GM23338 (cell line): ENCODE data around the gene BLOC1S6. TPM values are rescaled to one million over a fixed set of nuclear protein-coding genes. Genes with fewer than 3 reads are reported as not detected.

Experiments
- ATAC-seq: fragments of 200-7000 bp; cut with Tn5 transposase; 3 replicates; pipeline ENCODE4 v1.9.1; 2020
- DNase-seq: peaks from one replicate; pipeline ENCODE4 v3.0.0-alpha.2; 2015; ENCODE audit warnings: low spot score
- H2AFZ ChIP-seq: fragments of 200-600 bp; sonication (generic); 2 replicates; pipeline ENCODE4 v1.8.0; 2016; ENCODE audit warnings: antibody characterized with exemption, mild to moderate bottlenecking, moderate library complexity
- H3F3A ChIP-seq: fragments of 200-600 bp; sonication (generic); replicated peaks from 2 replicates; pipeline ENCODE4 v1.8.0; 2017; ENCODE audit warnings: antibody characterized with exemption, mixed run types, low read depth
- H3K27ac ChIP-seq: fragments of 200-600 bp; sonication (generic); 2 replicates; pipeline ENCODE4 v1.6.1; 2016; ENCODE audit warnings: low read depth
- H3K27me3 ChIP-seq: fragments of 200-600 bp; sonication (generic); 2 replicates; pipeline ENCODE4 v1.8.0; 2016; ENCODE audit warnings: mild to moderate bottlenecking, mixed run types, moderate library complexity; ENCODE audit not compliant: insufficient read depth
- H3K36me3 ChIP-seq: fragments of 200-600 bp; sonication (generic); 2 replicates; pipeline ENCODE4 v1.8.0; 2016; ENCODE audit warnings: mild to moderate bottlenecking; ENCODE audit not compliant: insufficient read depth
- H3K4me1 ChIP-seq: fragments of 200-600 bp; sonication (generic); 2 replicates; pipeline ENCODE4 v1.8.0; 2016; ENCODE audit warnings: mild to moderate bottlenecking, moderate library complexity; ENCODE audit not compliant: insufficient read depth
- H3K4me2 ChIP-seq: fragments of 200-600 bp; sonication (generic); 2 replicates; pipeline ENCODE4 v1.7.1; 2017; ENCODE audit warnings: mixed run types
- H3K4me3 ChIP-seq: fragments of 200-600 bp; sonication (generic); 2 replicates; pipeline ENCODE4 v1.6.1; 2016; ENCODE audit warnings: mixed run types
- H3K79me2 ChIP-seq: fragments of 200-600 bp; sonication (generic); replicated peaks from 2 replicates; pipeline ENCODE4 v1.8.0; 2017; ENCODE audit warnings: mild to moderate bottlenecking; ENCODE audit not compliant: insufficient read depth
- H3K9me2 ChIP-seq: fragments of 200-600 bp; sonication (generic); 2 replicates; pipeline ENCODE4 v1.8.0; 2017; ENCODE audit not compliant: insufficient read depth
- H4K20me1 ChIP-seq: fragments of 200-600 bp; sonication (generic); replicated peaks from 2 replicates; pipeline ENCODE4 v1.8.0; 2017; ENCODE audit warnings: mild to moderate bottlenecking; ENCODE audit not compliant: insufficient read depth
- H3K27ac Mint-ChIP-seq: 2 replicates; pipeline ENCODE4 v1.8.0; 2020; ENCODE audit warnings: inconsistent platforms, mild to moderate bottlenecking, moderate library complexity, mixed read lengths
- H3K27me3 Mint-ChIP-seq: 3 replicates; pipeline ENCODE4 v1.8.0; 2022; ENCODE audit warnings: low read depth, mild to moderate bottlenecking, moderate library complexity, mixed read lengths, inconsistent platforms; ENCODE audit not compliant: insufficient read depth, poor library complexity
- H3K36me3 Mint-ChIP-seq: 3 replicates; pipeline ENCODE4 v1.8.0; 2021; ENCODE audit warnings: low read depth, mild to moderate bottlenecking, inconsistent platforms, moderate library complexity, mixed read lengths
- H3K4me1 Mint-ChIP-seq: 3 replicates; pipeline ENCODE4 v1.8.0; 2020; ENCODE audit warnings: mild to moderate bottlenecking, inconsistent platforms, mixed read lengths
- H3K4me3 Mint-ChIP-seq: 3 replicates; pipeline ENCODE4 v1.8.0; 2021; ENCODE audit warnings: moderate library complexity, mild to moderate bottlenecking, inconsistent platforms, mixed read lengths
- H3K9me3 Mint-ChIP-seq: 3 replicates; pipeline ENCODE4 v1.8.0; 2020; ENCODE audit warnings: moderate library complexity, mild to moderate bottlenecking, inconsistent platforms, mixed read lengths
- CREB1 ChIP-seq: fragments of 250-450 bp; sonication (Bioruptor Pico); IDR thresholded peaks from 2 replicates; pipeline ENCODE4 v1.5.0; 2020; ENCODE audit warnings: low read depth, mild to moderate bottlenecking, moderate library complexity
- ETS1 ChIP-seq: IDR thresholded peaks from 2 replicates; pipeline ENCODE4 v1.6.1; 2016; ENCODE audit warnings: antibody characterized with exemption
- EZH2 ChIP-seq: fragments of 200-600 bp; sonication (generic); IDR thresholded peaks from one replicate; pipeline ENCODE4 v1.8.0; 2017; ENCODE audit warnings: antibody characterized with exemption, mild to moderate bottlenecking, low read depth; ENCODE audit not compliant: unreplicated experiment
- EZH2phosphoT487 ChIP-seq: fragments of 200-600 bp; sonication (generic); IDR thresholded peaks from one replicate; pipeline ENCODE4 v1.8.1; 2018; ENCODE audit warnings: antibody characterized with exemption; ENCODE audit not compliant: unreplicated experiment
- JUNB ChIP-seq: IDR thresholded peaks from one replicate; pipeline ENCODE4 v1.6.1; 2016; ENCODE audit warnings: antibody characterized with exemption; ENCODE audit not compliant: unreplicated experiment
- POLR2AphosphoS5 ChIP-seq: IDR thresholded peaks from 2 replicates; pipeline ENCODE4 v1.6.1; 2016; ENCODE audit warnings: antibody characterized with exemption, low read depth
- STAT1 ChIP-seq: IDR thresholded peaks from one replicate; pipeline ENCODE4 v1.6.1; 2016; ENCODE audit warnings: antibody characterized with exemption; ENCODE audit not compliant: unreplicated experiment
- ZNF114 ChIP-seq: fragments of 250-450 bp; sonication (Bioruptor Pico); IDR thresholded peaks from 2 replicates; pipeline ENCODE4 v1.5.0; 2020; ENCODE audit warnings: mild to moderate bottlenecking, moderate library complexity
- polyA plus RNA-seq: library from polyadenylated mRNA; unstranded; fragments of >200 nt; fragmentation: Nextera tagmentation; extraction: Ambion mirVana; gene quantifications from 2 replicates; pipeline ENCODE4 v1.2.1, GENCODE V29; 2016
- total RNA-seq: library from RNA; depleted of rRNA; stranded (reverse); fragments of >200 nt; shearing (Covaris generic); gene quantifications from 2 replicates; pipeline ENCODE4 v1.2.3, GENCODE V29; 2014
- TF ChIP-seq, protein P1 (sequence below): IDR thresholded peaks from one replicate; pipeline ENCODE4 v1.6.1; 2018; ENCODE audit warnings: antibody characterized with exemption; ENCODE audit not compliant: unreplicated experiment
- TF ChIP-seq, protein P2 (sequence below): fragments of 250-450 bp; sonication (Bioruptor Pico); IDR thresholded peaks from 2 replicates; pipeline ENCODE4 v1.5.0; 2020; ENCODE audit warnings: mild to moderate bottlenecking, moderate library complexity

BLOC1S6 gene
- total and polyA plus RNA-seq, 2 experiments from 2014 or later: 20.9 to 28.4 TPM

- TF ChIP-seq, protein P1, sequence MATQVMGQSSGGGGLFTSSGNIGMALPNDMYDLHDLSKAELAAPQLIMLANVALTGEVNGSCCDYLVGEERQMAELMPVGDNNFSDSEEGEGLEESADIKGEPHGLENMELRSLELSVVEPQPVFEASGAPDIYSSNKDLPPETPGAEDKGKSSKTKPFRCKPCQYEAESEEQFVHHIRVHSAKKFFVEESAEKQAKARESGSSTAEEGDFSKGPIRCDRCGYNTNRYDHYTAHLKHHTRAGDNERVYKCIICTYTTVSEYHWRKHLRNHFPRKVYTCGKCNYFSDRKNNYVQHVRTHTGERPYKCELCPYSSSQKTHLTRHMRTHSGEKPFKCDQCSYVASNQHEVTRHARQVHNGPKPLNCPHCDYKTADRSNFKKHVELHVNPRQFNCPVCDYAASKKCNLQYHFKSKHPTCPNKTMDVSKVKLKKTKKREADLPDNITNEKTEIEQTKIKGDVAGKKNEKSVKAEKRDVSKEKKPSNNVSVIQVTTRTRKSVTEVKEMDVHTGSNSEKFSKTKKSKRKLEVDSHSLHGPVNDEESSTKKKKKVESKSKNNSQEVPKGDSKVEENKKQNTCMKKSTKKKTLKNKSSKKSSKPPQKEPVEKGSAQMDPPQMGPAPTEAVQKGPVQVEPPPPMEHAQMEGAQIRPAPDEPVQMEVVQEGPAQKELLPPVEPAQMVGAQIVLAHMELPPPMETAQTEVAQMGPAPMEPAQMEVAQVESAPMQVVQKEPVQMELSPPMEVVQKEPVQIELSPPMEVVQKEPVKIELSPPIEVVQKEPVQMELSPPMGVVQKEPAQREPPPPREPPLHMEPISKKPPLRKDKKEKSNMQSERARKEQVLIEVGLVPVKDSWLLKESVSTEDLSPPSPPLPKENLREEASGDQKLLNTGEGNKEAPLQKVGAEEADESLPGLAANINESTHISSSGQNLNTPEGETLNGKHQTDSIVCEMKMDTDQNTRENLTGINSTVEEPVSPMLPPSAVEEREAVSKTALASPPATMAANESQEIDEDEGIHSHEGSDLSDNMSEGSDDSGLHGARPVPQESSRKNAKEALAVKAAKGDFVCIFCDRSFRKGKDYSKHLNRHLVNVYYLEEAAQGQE: no peak
These were observed 35.5 kb upstream of the BLOC1S6 start (continued) for GRCh38 chr15:45551676-45552075.

DNA sequence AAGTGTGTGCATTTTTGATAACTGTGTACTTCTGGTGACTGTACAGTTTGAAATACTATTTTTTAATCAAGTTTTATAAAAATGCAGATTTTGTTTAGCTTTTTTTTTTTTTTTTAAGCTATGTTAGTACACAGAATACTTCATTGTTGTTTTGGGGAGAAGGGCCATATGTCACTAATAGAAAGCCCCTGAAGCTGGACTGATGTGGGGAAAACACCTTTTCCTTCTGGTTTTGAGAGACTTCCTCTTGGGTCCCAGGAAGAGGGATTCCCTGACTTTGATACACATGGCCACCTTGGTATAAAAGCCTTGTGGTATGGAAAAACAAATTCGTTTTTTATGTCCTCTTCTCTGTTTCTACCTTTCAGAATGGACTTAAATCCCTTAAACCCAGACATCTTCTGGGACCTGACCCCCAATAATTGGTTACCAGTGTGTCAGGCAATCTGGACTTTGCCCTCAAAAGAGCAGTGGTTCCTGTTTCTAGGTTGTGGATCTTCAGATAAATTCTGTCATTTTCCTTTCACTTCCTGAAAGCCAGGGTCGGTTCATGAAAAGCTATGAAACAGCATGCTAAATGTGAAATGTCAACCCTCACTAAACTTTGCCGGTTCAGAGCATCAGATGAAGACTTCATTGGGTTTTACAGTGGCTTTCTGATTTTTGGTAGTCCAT is 31.1 kb upstream of the BLOC1S6 start:
- DNase-seq: no peak
- H3F3A ChIP-seq: no peaks in the 10 kb centered on the region
- H3K27me3 ChIP-seq: peaks cover 5% of the 10 kb centered on the region; the same call in 1 of the 2 replicates
- H3K36me3 ChIP-seq: no peaks in the 10 kb centered on the region
- no peak overlapping the region for H3K4me2 ChIP-seq
- H3K4me1 Mint-ChIP-seq: no peaks in the 10 kb centered on the region
- no peaks in the 10 kb centered on the region for H3K4me1 ChIP-seq
- no peaks in the 10 kb centered on the region for H3K36me3 Mint-ChIP-seq
- no peaks in the 10 kb centered on the region for H4K20me1 ChIP-seq
- H3K79me2 ChIP-seq: no peaks in the 10 kb centered on the region
- no peak overlapping the region for H3K27ac Mint-ChIP-seq
- H3K4me3 ChIP-seq: no peak overlapping the region
- no peak overlapping the region for H3K27ac ChIP-seq
- H3K9me2 ChIP-seq: no peaks in the 10 kb centered on the region
- no peak overlapping the region for H2AFZ ChIP-seq
- H3K9me3 Mint-ChIP-seq: peaks cover 13% of the 10 kb centered on the region
- peaks cover 1% of the 10 kb centered on the region for H3K27me3 Mint-ChIP-seq
- H3K4me3 Mint-ChIP-seq: no peak overlapping the region
- ATAC-seq: no peak
- TF ChIP-seq EZH2 (no peak), JUNB (no peak), ETS1 (no peak), ZNF114 (no peak), CREB1 (CRISPR knock-in tag) (no peak), EZH2phosphoT487 (no peak), POLR2AphosphoS5 (no peak), STAT1 (no peak)
- TF ChIP-seq, protein P2, sequence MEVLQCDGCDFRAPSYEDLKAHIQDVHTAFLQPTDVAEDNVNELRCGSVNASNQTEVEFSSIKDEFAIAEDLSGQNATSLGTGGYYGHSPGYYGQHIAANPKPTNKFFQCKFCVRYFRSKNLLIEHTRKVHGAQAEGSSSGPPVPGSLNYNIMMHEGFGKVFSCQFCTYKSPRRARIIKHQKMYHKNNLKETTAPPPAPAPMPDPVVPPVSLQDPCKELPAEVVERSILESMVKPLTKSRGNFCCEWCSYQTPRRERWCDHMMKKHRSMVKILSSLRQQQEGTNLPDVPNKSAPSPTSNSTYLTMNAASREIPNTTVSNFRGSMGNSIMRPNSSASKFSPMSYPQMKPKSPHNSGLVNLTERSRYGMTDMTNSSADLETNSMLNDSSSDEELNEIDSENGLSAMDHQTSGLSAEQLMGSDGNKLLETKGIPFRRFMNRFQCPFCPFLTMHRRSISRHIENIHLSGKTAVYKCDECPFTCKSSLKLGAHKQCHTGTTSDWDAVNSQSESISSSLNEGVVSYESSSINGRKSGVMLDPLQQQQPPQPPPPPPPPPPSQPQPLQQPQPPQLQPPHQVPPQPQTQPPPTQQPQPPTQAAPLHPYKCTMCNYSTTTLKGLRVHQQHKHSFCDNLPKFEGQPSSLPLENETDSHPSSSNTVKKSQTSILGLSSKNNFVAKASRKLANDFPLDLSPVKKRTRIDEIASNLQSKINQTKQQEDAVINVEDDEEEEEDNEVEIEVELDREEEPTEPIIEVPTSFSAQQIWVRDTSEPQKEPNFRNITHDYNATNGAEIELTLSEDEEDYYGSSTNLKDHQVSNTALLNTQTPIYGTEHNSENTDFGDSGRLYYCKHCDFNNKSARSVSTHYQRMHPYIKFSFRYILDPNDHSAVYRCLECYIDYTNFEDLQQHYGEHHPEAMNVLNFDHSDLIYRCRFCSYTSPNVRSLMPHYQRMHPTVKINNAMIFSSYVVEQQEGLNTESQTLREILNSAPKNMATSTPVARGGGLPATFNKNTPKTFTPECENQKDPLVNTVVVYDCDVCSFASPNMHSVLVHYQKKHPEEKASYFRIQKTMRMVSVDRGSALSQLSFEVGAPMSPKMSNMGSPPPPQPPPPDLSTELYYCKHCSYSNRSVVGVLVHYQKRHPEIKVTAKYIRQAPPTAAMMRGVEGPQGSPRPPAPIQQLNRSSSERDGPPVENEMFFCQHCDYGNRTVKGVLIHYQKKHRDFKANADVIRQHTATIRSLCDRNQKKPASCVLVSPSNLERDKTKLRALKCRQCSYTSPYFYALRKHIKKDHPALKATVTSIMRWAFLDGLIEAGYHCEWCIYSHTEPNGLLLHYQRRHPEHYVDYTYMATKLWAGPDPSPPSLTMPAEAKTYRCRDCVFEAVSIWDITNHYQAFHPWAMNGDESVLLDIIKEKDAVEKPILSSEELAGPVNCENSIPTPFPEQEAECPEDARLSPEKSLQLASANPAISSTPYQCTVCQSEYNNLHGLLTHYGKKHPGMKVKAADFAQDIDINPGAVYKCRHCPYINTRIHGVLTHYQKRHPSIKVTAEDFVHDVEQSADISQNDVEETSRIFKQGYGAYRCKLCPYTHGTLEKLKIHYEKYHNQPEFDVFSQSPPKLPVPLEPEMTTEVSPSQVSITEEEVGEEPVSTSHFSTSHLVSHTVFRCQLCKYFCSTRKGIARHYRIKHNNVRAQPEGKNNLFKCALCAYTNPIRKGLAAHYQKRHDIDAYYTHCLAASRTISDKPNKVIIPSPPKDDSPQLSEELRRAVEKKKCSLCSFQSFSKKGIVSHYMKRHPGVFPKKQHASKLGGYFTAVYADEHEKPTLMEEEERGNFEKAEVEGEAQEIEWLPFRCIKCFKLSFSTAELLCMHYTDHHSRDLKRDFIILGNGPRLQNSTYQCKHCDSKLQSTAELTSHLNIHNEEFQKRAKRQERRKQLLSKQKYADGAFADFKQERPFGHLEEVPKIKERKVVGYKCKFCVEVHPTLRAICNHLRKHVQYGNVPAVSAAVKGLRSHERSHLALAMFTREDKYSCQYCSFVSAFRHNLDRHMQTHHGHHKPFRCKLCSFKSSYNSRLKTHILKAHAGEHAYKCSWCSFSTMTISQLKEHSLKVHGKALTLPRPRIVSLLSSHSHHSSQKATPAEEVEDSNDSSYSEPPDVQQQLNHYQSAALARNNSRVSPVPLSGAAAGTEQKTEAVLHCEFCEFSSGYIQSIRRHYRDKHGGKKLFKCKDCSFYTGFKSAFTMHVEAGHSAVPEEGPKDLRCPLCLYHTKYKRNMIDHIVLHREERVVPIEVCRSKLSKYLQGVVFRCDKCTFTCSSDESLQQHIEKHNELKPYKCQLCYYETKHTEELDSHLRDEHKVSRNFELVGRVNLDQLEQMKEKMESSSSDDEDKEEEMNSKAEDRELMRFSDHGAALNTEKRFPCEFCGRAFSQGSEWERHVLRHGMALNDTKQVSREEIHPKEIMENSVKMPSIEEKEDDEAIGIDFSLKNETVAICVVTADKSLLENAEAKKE (CRISPR knock-in tag): no peak
- TF ChIP-seq, protein P1: no peak
